Caco-2 (cell line): ENCODE results near the gene LRRFIP1. TPM values are rescaled to one million over a fixed set of nuclear protein-coding genes. Genes with fewer than 3 reads are reported as not detected.

Experiments used
- BruUV-seq: library from RNA; stranded (reverse); fragments of 400-500 nt; replicated peaks from 2 replicates; lab custom pipeline; 2021; lab: Mats Ljungman, UMichigan
- CTCF ChIA-PET: fragments of 300-600 bp; sonication (Branson Sonifier 250); formaldehyde crosslinking; loops from one replicate; lab custom pipeline; 2022; ENCODE audit warnings: antibody characterized with exemption; lab: Charles Lee
- POLR2A ChIA-PET: fragments of 300-600 bp; sonication (Branson Sonifier 250); formaldehyde crosslinking; loops from one replicate; lab custom pipeline; 2022; ENCODE audit warnings: antibody characterized with exemption; lab: Charles Lee
- DNase-seq, 2 experiments: peaks; one replicate each; pipeline versions ENCODE4 v3.0.0 to v3.0.0-alpha.2; 2020 to 2022
- H3K27me3 ChIP-seq: replicated peaks from 2 replicates; pipeline ENCODE4 v1.6.0; 2011; ENCODE audit warnings: low read length; ENCODE audit not compliant: control insufficient read depth, insufficient read depth
- H3K36me3 ChIP-seq: 2 replicates; pipeline ENCODE4 v1.5.1; 2011; ENCODE audit warnings: low read length; ENCODE audit not compliant: control insufficient read depth, insufficient read depth
- H3K4me1 ChIP-seq: fragments of 250-450 bp; sonication (Bioruptor Pico); 2 replicates; pipeline ENCODE4 v1.5.1; 2020; ENCODE audit warnings: mild to moderate bottlenecking
- H3K4me3 ChIP-seq: 2 replicates; pipeline ENCODE4 v1.5.1; 2011; ENCODE audit warnings: low read depth, mild to moderate bottlenecking, control low read depth, low read length
- H3K9me3 ChIP-seq: fragments of 250-450 bp; sonication (Bioruptor Pico); 2 replicates; pipeline ENCODE4 v1.5.1; 2020; ENCODE audit warnings: mild to moderate bottlenecking, moderate library complexity
- H3K27ac Mint-ChIP-seq: one replicate; pipeline ENCODE4 v1.8.0; 2022; ENCODE audit warnings: mixed read lengths; ENCODE audit not compliant: unreplicated experiment
- H3K27me3 Mint-ChIP-seq: one replicate; pipeline ENCODE4 v1.8.0; 2022; ENCODE audit warnings: mixed read lengths; ENCODE audit not compliant: insufficient read depth, unreplicated experiment
- H3K36me3 Mint-ChIP-seq: one replicate; pipeline ENCODE4 v1.8.0; 2022; ENCODE audit warnings: mild to moderate bottlenecking, mixed read lengths; ENCODE audit not compliant: insufficient read depth, unreplicated experiment
- H3K4me1 Mint-ChIP-seq: one replicate; pipeline ENCODE4 v1.8.0; 2022; ENCODE audit warnings: low read depth, mixed read lengths; ENCODE audit not compliant: unreplicated experiment
- H3K4me3 Mint-ChIP-seq: one replicate; pipeline ENCODE4 v1.8.0; 2022; ENCODE audit warnings: mild to moderate bottlenecking, moderate library complexity, mixed read lengths; ENCODE audit not compliant: unreplicated experiment
- H3K9me3 Mint-ChIP-seq: one replicate; pipeline ENCODE4 v1.8.0; 2022; ENCODE audit warnings: mixed read lengths; ENCODE audit not compliant: unreplicated experiment
- CTCF ChIP-seq, 2 experiments: fragments of 200-600 bp in 1 of 2; IDR thresholded peaks; 1 replicate in 1 of 2; 2 replicates in 1 of 2; pipeline versions ENCODE4 v1.5.1 to v1.8.0; 2011 to 2022; ENCODE audit warnings: antibody characterized with exemption in 1 of 2, control low read depth in 1 of 2, inconsistent platforms in 1 of 2, low read depth in 1 of 2, low read length in 1 of 2, mild to moderate bottlenecking in 1 of 2, moderate library complexity in 1 of 2; ENCODE audit not compliant: insufficient read depth in 1 of 2, severe bottlenecking in 1 of 2, unreplicated experiment in 1 of 2
- intact Hi-C: fragments of 100-400 bp; cut with micrococcal nuclease; formaldehyde crosslinking; loops from one replicate; pipeline ENCODE4 v1.10.0; 2022; ENCODE audit not compliant: unreplicated experiment
- total RNA-seq: library from RNA; stranded (reverse); gene quantifications from 2 replicates; pipeline ENCODE4 v1.2.3, GENCODE V29; 2022

Gene LRRFIP1
- total RNA-seq, 1 experiment from 2014 or later = 37.1 TPM

DNA sequence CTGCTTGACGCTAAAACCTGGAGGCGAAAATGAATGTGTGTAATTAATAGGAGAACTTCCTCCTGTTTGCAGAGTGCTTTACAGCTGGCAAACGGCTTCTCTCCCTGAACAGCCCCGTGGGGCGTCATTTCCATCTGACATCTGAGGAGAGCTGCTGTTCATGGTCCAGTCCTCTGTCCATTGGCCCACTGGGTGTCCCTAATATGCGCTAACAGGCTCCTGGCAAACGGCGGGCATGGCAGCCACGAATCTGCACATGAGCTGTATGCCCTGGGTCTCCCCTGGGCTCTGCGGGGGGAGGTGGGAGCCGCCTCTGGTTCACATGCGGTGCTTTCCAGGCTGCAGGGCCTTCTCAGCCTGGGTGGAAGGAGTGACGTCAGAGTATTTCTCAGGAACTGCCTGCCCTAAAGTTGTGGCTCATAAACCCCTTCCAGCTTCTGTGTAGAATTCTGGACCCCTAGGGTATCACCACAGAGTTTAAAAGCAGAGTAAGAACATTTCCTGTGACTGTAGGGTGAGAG, 73.2 kb downstream of the LRRFIP1 start:
- peaks cover 7% of the 10 kb centered on the region for H3K4me1 Mint-ChIP-seq
- POLR2A ChIA-PET = no interaction called here

DNA sequence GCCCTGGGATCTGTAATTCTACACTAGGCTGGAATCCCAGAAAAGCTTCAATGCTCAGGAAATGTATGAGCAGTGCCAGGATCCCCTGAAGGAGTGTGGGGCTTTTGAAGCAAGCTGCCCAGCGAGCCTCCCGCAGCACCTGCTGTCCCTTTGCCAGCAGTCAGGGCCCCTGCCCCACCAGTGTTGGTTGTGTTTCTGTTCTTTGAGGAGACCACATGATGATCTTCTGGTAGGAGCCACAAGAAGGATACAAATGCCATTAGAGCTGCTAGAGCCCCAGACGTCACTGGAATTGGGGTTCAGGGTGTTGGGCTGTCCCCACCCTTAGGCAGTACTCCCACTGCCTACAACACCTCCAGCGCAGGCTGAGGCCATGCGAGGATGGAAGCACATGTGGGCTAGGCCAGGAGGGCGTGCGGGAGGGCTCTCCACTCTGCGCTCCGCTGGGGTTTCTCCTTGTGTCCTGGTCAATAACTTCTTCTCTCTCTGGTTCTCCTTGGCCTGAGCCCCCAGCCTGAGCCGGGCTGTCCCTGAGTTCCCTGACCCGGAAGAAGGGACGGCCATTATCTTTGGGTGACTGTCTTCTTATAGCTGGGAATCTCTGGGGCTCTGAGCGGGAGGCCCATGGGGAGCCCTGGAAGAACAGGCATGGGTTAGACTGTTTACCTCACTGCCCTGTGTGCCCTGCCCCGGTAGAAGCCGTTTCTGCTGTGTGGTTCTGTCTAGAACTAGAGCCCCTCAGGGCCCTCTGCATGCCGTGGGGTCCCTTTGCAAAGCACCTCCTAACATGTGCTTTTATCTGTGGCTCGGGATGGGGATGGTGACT, 73.9 kb downstream of the LRRFIP1 start:
- POLR2A ChIA-PET = no interaction called here
- no peaks in the 10 kb centered on the region for H3K27me3 ChIP-seq
- peaks cover 20% of the 10 kb centered on the region for H3K4me1 ChIP-seq
- Mint-ChIP-seq H3K36me3 (no peaks in the 10 kb centered on the region), H3K27ac (no peak overlapping the region), H3K4me3 (no peak overlapping the region), H3K4me1 (peaks cover 9% of the 10 kb centered on the region), H3K27me3 (no peaks in the 10 kb centered on the region), H3K9me3 (no peaks in the 10 kb centered on the region)
- BruUV-seq = no TSS peak
- CTCF ChIA-PET = no interaction called here
- H3K9me3 ChIP-seq = no peaks in the 10 kb centered on the region
- H3K36me3 ChIP-seq = no peaks in the 10 kb centered on the region
- intact Hi-C loops = no loop called here
- no peak overlapping the region for H3K4me3 ChIP-seq
- DNase-seq = no peak
- no peak for TF ChIP-seq CTCF (IDR thresholded peaks at IDR 0.05; ENCODE audit: insufficient read depth in 1 of 2, low read depth in 1 of 2, low read length in 1 of 2, severe bottlenecking in 1 of 2, unreplicated experiment in 1 of 2)

More for the DNA sequence above, 73.2 kb downstream of the LRRFIP1 start:
- no peak for DNase-seq
- no peak for TF ChIP-seq CTCF (IDR thresholded peaks at IDR 0.05; ENCODE audit: insufficient read depth in 1 of 2, low read depth in 1 of 2, low read length in 1 of 2, severe bottlenecking in 1 of 2, unreplicated experiment in 1 of 2)
- Mint-ChIP-seq H3K9me3 (no peaks in the 10 kb centered on the region), H3K36me3 (no peaks in the 10 kb centered on the region), H3K4me3 (no peak overlapping the region), H3K27ac (no peak overlapping the region), H3K27me3 (no peaks in the 10 kb centered on the region)
- CTCF ChIA-PET = no interaction called here
- Histone ChIP-seq H3K4me1 (peaks cover 20% of the 10 kb centered on the region), H3K27me3 (no peaks in the 10 kb centered on the region), H3K4me3 (no peak overlapping the region), H3K9me3 (no peaks in the 10 kb centered on the region), H3K36me3 (no peaks in the 10 kb centered on the region)
- intact Hi-C loops = no loop called here
- BruUV-seq = no TSS peak

DNA sequence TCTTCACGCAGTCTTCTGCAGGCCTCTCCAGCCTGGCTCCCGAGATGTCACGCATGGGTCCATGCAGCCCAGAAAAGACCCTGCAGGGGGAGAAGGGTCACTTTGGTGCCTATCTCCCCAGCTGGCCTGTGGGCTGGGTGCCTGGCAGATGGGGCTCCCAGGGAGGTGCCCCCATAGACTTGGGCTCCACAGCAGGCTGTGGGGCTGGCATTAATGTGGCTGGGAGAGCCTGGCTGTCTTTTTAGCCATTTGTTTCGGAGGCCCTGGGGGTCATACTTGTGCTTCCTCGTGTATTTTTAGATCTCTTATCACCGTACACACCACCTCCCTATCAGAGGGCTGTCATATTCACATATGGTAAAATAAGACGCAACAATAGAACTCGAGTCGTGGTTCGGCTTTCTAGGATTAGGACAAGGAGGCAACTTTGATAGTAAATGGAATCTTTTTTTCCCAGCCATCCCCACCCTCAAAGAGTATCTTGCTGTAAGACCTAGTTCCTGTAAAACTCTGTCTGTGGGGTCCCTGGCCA, 74.5 kb downstream of the LRRFIP1 start:
- POLR2A ChIA-PET = no interaction called here
- H3K4me1 ChIP-seq = peaks cover 20% of the 10 kb centered on the region
- H3K4me3 ChIP-seq = no peak overlapping the region
- CTCF ChIA-PET = interaction anchor here (0.6 to 0.8 kb wide), 2 partner anchors 110 to 189 kb away, joined by 3 to 4 read pairs; no protein-coding TSS in a partner anchor
- Mint-ChIP-seq H3K27ac (peak overlapping the region; percentile 49), H3K27me3 (no peaks in the 10 kb centered on the region), H3K36me3 (no peaks in the 10 kb centered on the region), H3K9me3 (no peaks in the 10 kb centered on the region), H3K4me1 (peaks cover 12% of the 10 kb centered on the region), H3K4me3 (no peak overlapping the region)
- intact Hi-C loops = no loop called here
- H3K36me3 ChIP-seq = no peaks in the 10 kb centered on the region
- no peaks in the 10 kb centered on the region for H3K27me3 ChIP-seq
- no peak for DNase-seq
- BruUV-seq = no TSS peak
- no peak for TF ChIP-seq CTCF (IDR thresholded peaks at IDR 0.05; ENCODE audit: insufficient read depth in 1 of 2, low read depth in 1 of 2, low read length in 1 of 2, severe bottlenecking in 1 of 2, unreplicated experiment in 1 of 2)
- H3K9me3 ChIP-seq = no peaks in the 10 kb centered on the region
